ENCODE data around the gene DNAJB12. TPM values are rescaled to one million over a fixed set of nuclear protein-coding genes. Genes with fewer than 3 reads are reported as not detected.
A peak's percentile ranks its signal among the peaks of the same experiment; 100 is the strongest.
"Not testable (repeated sequence)": the region's sequence is repeated elsewhere in the genome, so short reads cannot be mapped to it uniquely, and the experiment has no call there.

The DNAJB12 gene
- total RNA-seq, 1 experiment from 2014 or later, result 27.6 TPM

GRCh38 chr10:72328045-72328828, 26.5 kb downstream of the DNAJB12 start:
- Histone ChIP-seq H3K27ac (ENCODE audit: insufficient read length, low read depth, low read length) (no peak overlapping the region), H3K4ac (ENCODE audit: low read depth, low read length) (no peak overlapping the region), H4K5ac (ENCODE audit: insufficient read length, low read depth, low read length) (no peak overlapping the region), H3K23me2 (ENCODE audit: insufficient read length, low read depth, low read length, poor library complexity, severe bottlenecking) (no peaks in the 10 kb centered on the region), H4K8ac (replicated peaks; ENCODE audit: insufficient read length, low read depth, low read length) (no peak overlapping the region), H3K79me2 (ENCODE audit: insufficient read depth, low read length) (no peaks in the 10 kb centered on the region), H3K4me2 (ENCODE audit: insufficient read depth, insufficient read length, low read length) (no peak overlapping the region), H3K14ac (ENCODE audit: insufficient read depth, low read length) (no peak overlapping the region), H2BK15ac (ENCODE audit: low read depth, low read length) (no peak overlapping the region), H3K18ac (ENCODE audit: insufficient read length, low read depth, low read length) (no peak overlapping the region), H4K20me1 (ENCODE audit: control insufficient read depth, insufficient read depth, insufficient read length) (no peaks in the 10 kb centered on the region), H3T11ph (ENCODE audit: low read length) (no peak overlapping the region), H3K56ac (ENCODE audit: insufficient read length, low read depth, low read length) (no peak overlapping the region), H3K23ac (ENCODE audit: insufficient read length, low read depth, low read length) (no peak overlapping the region), H2BK120ac (ENCODE audit: low read depth, low read length, poor library complexity, severe bottlenecking) (no peak overlapping the region), H3K4me1 (ENCODE audit: insufficient read depth, low read length) (peaks cover 5% of the 10 kb centered on the region; the same call in 1 of the 2 replicates), H3K27me3 (ENCODE audit: insufficient read depth, low read length) (no peaks in the 10 kb centered on the region), H4K91ac (ENCODE audit: insufficient read length, low read depth, low read length) (no peak overlapping the region), H3K9ac (ENCODE audit: extremely low read depth, insufficient read length, low read length) (no peak overlapping the region), H3K9me3 (ENCODE audit: control insufficient read depth, low read depth, low read length) (no peaks in the 10 kb centered on the region), H2AK5ac (ENCODE audit: insufficient read length, low read length) (no peak overlapping the region), H2AFZ (ENCODE audit: low read length) (no peak overlapping the region), H2BK20ac (ENCODE audit: low read depth, low read length, poor library complexity, severe bottlenecking) (no peak overlapping the region), H2BK5ac (ENCODE audit: insufficient read length, low read length) (no peak overlapping the region), H2BK12ac (ENCODE audit: insufficient read length, low read depth, low read length) (no peak overlapping the region), H3K79me1 (ENCODE audit: insufficient read depth, low read depth, low read length, poor library complexity, severe bottlenecking) (no peaks in the 10 kb centered on the region)
- Mint-ChIP-seq H3K9me3 (no peaks in the 10 kb centered on the region; a peak in 1 of 5 replicates), H3K27me3 (ENCODE audit: low read depth) (no peaks in the 10 kb centered on the region; the same call in none of the 2 replicates), H3K27ac (peak overlapping the region in 1 of 3 experiments; percentile 70; a peak in 1 of 7 replicates), H3K4me1 (peaks cover 37 to 53% of the 10 kb centered on the region in 2 experiments), H3K4me3 (no peak overlapping the region; a peak in 1 of 5 replicates), H3K36me3 (ENCODE audit: insufficient read depth in 1 of 3, low read depth in 3 of 3) (peaks cover 0 to 5% (median 1%) of the 10 kb centered on the region in 3 experiments; a peak in 2 of 7 replicates)
- whole genome bisulfite sequencing (ENCODE audit: extremely low coverage, insufficient read length, low lambda C conversion rate), result no CpG with 5 or more reads among the region's 14 CpGs
- TF ChIP-seq CTCF (conservative IDR thresholded peaks at IDR 0.05), result peak; percentile 85
- DNase-seq, result peak; percentile 78

GRCh38 chr10:72326665-72327603, 27.8 kb downstream of the DNAJB12 start:
- H3K4me2 ChIP-seq (ENCODE audit: insufficient read depth, insufficient read length, low read length); DNase-seq; H2AK5ac ChIP-seq (ENCODE audit: insufficient read length, low read length); H3K79me2 ChIP-seq (ENCODE audit: insufficient read depth, low read length); H3K27ac ChIP-seq (ENCODE audit: insufficient read length, low read depth, low read length); H4K5ac ChIP-seq (ENCODE audit: insufficient read length, low read depth, low read length); H3K14ac ChIP-seq (ENCODE audit: insufficient read depth, low read length); H4K20me1 ChIP-seq (ENCODE audit: control insufficient read depth, insufficient read depth, insufficient read length); H2BK120ac ChIP-seq (ENCODE audit: low read depth, low read length, poor library complexity, severe bottlenecking); H3K9me3 ChIP-seq (ENCODE audit: control insufficient read depth, low read depth, low read length); H3K4ac ChIP-seq (ENCODE audit: low read depth, low read length); H3K4me1 ChIP-seq (ENCODE audit: insufficient read depth, low read length); H2BK5ac ChIP-seq (ENCODE audit: insufficient read length, low read length); H3K9me3 Mint-ChIP-seq; H4K91ac ChIP-seq (ENCODE audit: insufficient read length, low read depth, low read length); H2BK15ac ChIP-seq (ENCODE audit: low read depth, low read length); H2BK20ac ChIP-seq (ENCODE audit: low read depth, low read length, poor library complexity, severe bottlenecking); H3K56ac ChIP-seq (ENCODE audit: insufficient read length, low read depth, low read length); H3K27me3 ChIP-seq (ENCODE audit: insufficient read depth, low read length); H3K18ac ChIP-seq (ENCODE audit: insufficient read length, low read depth, low read length); H2AFZ ChIP-seq (ENCODE audit: low read length); H4K8ac ChIP-seq (replicated peaks; ENCODE audit: insufficient read length, low read depth, low read length); H3K4me3 Mint-ChIP-seq; H3T11ph ChIP-seq (ENCODE audit: low read length); H2BK12ac ChIP-seq (ENCODE audit: insufficient read length, low read depth, low read length); H3K23me2 ChIP-seq (ENCODE audit: insufficient read length, low read depth, low read length, poor library complexity, severe bottlenecking); H3K79me1 ChIP-seq (ENCODE audit: insufficient read depth, low read depth, low read length, poor library complexity, severe bottlenecking); H3K23ac ChIP-seq (ENCODE audit: insufficient read length, low read depth, low read length); H3K9ac ChIP-seq (ENCODE audit: extremely low read depth, insufficient read length, low read length); H3K36me3 Mint-ChIP-seq (ENCODE audit: insufficient read depth in 1 of 3, low read depth in 3 of 3); H3K27me3 Mint-ChIP-seq (ENCODE audit: low read depth): not testable (repeated sequence)
- Mint-ChIP-seq H3K27ac (peak overlapping the region in 2 of 3 experiments; percentile 39 to 46; a peak in 2 of 7 replicates), H3K4me1 (peaks cover 31 to 47% of the 10 kb centered on the region in 2 experiments)
- WGBS (ENCODE audit: extremely low coverage, insufficient read length, low lambda C conversion rate), result no CpG with 5 or more reads among the region's 32 CpGs
